B cell (primary cell): ENCODE results near the gene SPACA6. TPM values are rescaled to one million over a fixed set of nuclear protein-coding genes. Genes with fewer than 3 reads are reported as not detected.

ENCODE experiments used
- ATAC-seq: fragments of 200-7000 bp; cut with Tn5 transposase; one replicate; pipeline ENCODE4 v1.10.0; 2021; ENCODE audit warnings: low read depth, mild to moderate bottlenecking, moderate number of reproducible peaks, moderate library complexity
- CTCF ChIA-PET: fragments of 350-600 bp; sonication (Branson Sonifier 250); formaldehyde crosslinking; loops from one replicate; lab custom pipeline; 2021; ENCODE audit warnings: antibody characterized with exemption, inconsistent platforms; lab: Charles Lee
- POLR2A ChIA-PET: fragments of 350-600 bp; sonication (Branson Sonifier 250); formaldehyde crosslinking; loops from one replicate; lab custom pipeline; 2021; ENCODE audit warnings: antibody characterized with exemption; lab: Charles Lee
- DNase-seq: peaks from one replicate; pipeline ENCODE4 v3.0.0; 2013
- H2AFZ ChIP-seq: 2 replicates; pipeline ENCODE4 v1.6.1; 2012; ENCODE audit warnings: mild to moderate bottlenecking, low read depth, low read length; ENCODE audit not compliant: insufficient read depth, poor library complexity, severe bottlenecking
- H3K27ac ChIP-seq, 2 donors: 1 replicate in 1 of 2; 2 replicates in 1 of 2; pipeline ENCODE4 v1.5.1; 2012 to 2013; ENCODE audit warnings: low read length in 2 of 2, mild to moderate bottlenecking in 2 of 2, moderate library complexity in 1 of 2
- H3K27me3 ChIP-seq, 4 experiments: fragments of 200-600 bp in 1 of 4; sonication (generic) in 1 of 4; replicated peaks in 1 of 4; 1 replicate in 2 of 4; 2 replicates in 2 of 4; pipeline versions ENCODE4 v1.6.1 to v1.7.0; 2013 to 2016; ENCODE audit warnings: low read length in 3 of 4, mild to moderate bottlenecking in 2 of 4, mixed read lengths in 1 of 4, moderate library complexity in 1 of 4; ENCODE audit not compliant: insufficient read depth in 4 of 4, control insufficient read depth in 3 of 4; ENCODE audit errors: control extremely low read depth in 1 of 4
- H3K36me3 ChIP-seq, 2 experiments: replicated peaks in 1 of 2; 1 replicate in 1 of 2; 2 replicates in 1 of 2; pipeline versions ENCODE4 v1.6.1 to v1.7.1; 2013; ENCODE audit warnings: low read length in 1 of 2; ENCODE audit not compliant: insufficient read depth in 2 of 2, control insufficient read depth in 1 of 2; ENCODE audit errors: control extremely low read depth in 1 of 2, extremely low read depth in 1 of 2
- H3K4me1 ChIP-seq, 2 donors: fragments of 200-600 bp in 1 of 2; sonication (generic) in 1 of 2; 1 replicate in 1 of 2; 2 replicates in 1 of 2; pipeline versions ENCODE4 v1.5.1 to v1.6.1; 2013 to 2017; ENCODE audit warnings: low read length in 2 of 2; ENCODE audit not compliant: control insufficient read depth in 2 of 2, insufficient read depth in 2 of 2
- H3K4me2 ChIP-seq: replicated peaks from 2 replicates; pipeline ENCODE3; 2012; ENCODE audit warnings: mild to moderate bottlenecking, low read depth, low read length; ENCODE audit not compliant: poor library complexity, severe bottlenecking
- H3K4me3 ChIP-seq, 5 experiments: fragments of 200-600 bp in 1 of 5; sonication (generic) in 1 of 5; 1 replicate in 3 of 5; 2 replicates in 2 of 5; pipeline versions ENCODE4 v1.5.1 to v1.7.0; 2011 to 2016; ENCODE audit warnings: low read length in 4 of 5, mild to moderate bottlenecking in 4 of 5, low read depth in 2 of 5, control low read depth in 1 of 5, moderate library complexity in 1 of 5; ENCODE audit not compliant: insufficient read depth in 1 of 5; ENCODE audit errors: control extremely low read depth in 1 of 5, extremely low read depth in 1 of 5
- H3K79me2 ChIP-seq: fragments of 200-600 bp; sonication (generic); one replicate; pipeline ENCODE4 v1.6.0; 2016; ENCODE audit warnings: low read length; ENCODE audit not compliant: control insufficient read depth, insufficient read depth
- H3K9ac ChIP-seq: fragments of 200-600 bp; sonication (generic); 2 replicates; pipeline ENCODE4 v1.6.1; 2017; ENCODE audit warnings: mild to moderate bottlenecking, low read length, moderate library complexity
- H3K9me3 ChIP-seq, 3 donors: one replicate each; pipeline versions ENCODE4 v1.6.1 to v1.7.1; 2013; ENCODE audit warnings: low read length in 2 of 3; ENCODE audit not compliant: control insufficient read depth in 2 of 3, insufficient read depth in 1 of 3; ENCODE audit errors: control extremely low read depth in 1 of 3
- H4K20me1 ChIP-seq: 2 replicates; pipeline ENCODE4 v1.6.0; 2012; ENCODE audit warnings: mild to moderate bottlenecking, low read length; ENCODE audit not compliant: insufficient read depth, control insufficient read depth, poor library complexity, severe bottlenecking
- H3K27ac Mint-ChIP-seq: one replicate; pipeline ENCODE4 v1.8.0; 2021; ENCODE audit warnings: mixed read lengths
- H3K27me3 Mint-ChIP-seq: one replicate; pipeline ENCODE4 v1.8.0; 2021; ENCODE audit warnings: mixed read lengths
- H3K4me1 Mint-ChIP-seq: one replicate; pipeline ENCODE4 v1.8.0; 2021; ENCODE audit warnings: mixed read lengths
- H3K4me3 Mint-ChIP-seq: one replicate; pipeline ENCODE4 v1.8.0; 2021; ENCODE audit warnings: mixed read lengths
- H3K9me3 Mint-ChIP-seq: one replicate; pipeline ENCODE4 v1.8.0; 2022; ENCODE audit warnings: mixed read lengths; ENCODE audit not compliant: insufficient read depth
- CTCF ChIP-seq: fragments of 200-600 bp; IDR thresholded peaks from one replicate; pipeline ENCODE4 v1.8.0; 2022; ENCODE audit warnings: antibody characterized with exemption, mild to moderate bottlenecking
- EZH2 ChIP-seq: IDR thresholded peaks from 2 replicates; pipeline ENCODE4 v1.6.1; 2012; ENCODE audit warnings: borderline replicate concordance, low read depth, mild to moderate bottlenecking, moderate library complexity, low read length; ENCODE audit not compliant: insufficient read depth, poor library complexity, severe bottlenecking
- WGBS: methylation state at CpG from one replicate; pipeline ENCODE4 v1.1.5; 2013; ENCODE audit warnings: missing lambda C conversion rate; ENCODE audit not compliant: insufficient coverage; 5-methylcytosine and 5-hydroxymethylcytosine counted together
- intact Hi-C: fragments of 100-400 bp; cut with micrococcal nuclease; formaldehyde crosslinking; loops from one replicate; pipeline ENCODE4 v1.10.0; 2022
- polyA plus RNA-seq: library from polyadenylated mRNA; depleted of rRNA; stranded (reverse); fragments of >200 nt; gene quantifications from 2 replicates; pipeline ENCODE4 v1.2.3, GENCODE V29; 2012
- total RNA-seq, 2 donors: library from RNA; stranded (reverse); fragments of 120-200 nt in 1 of 2; gene quantifications; 1 replicate in 1 of 2; 2 replicates in 1 of 2; pipeline versions ENCODE4 v1.2.3 to v1.2.4, GENCODE V29; 2013 to 2022

Gene SPACA6
- total and polyA plus RNA-seq, 2 donors (not counting 1 experiment from before 2014, with no cell fraction given) = 3.3 to 4.0 TPM

GRCh38 chr19:51715850-51716249 lies 22.7 kb downstream of the SPACA6 start:
- H3K27ac Mint-ChIP-seq = no peak overlapping the region
- WGBS = 100% methylated on average over 1 of the region's 3 CpGs
- no peaks in the 10 kb centered on the region for H3K79me2 ChIP-seq

GRCh38 chr19:51716925-51717324 lies 23.8 kb downstream of the SPACA6 start:
- H3K79me2 ChIP-seq = no peaks in the 10 kb centered on the region
- no peak for ATAC-seq
- no peak overlapping the region for H3K9ac ChIP-seq
- H3K9me3 ChIP-seq = peaks cover 0 to 25% (median 0%) of the 10 kb centered on the region in 3 donors
- no peak overlapping the region for H3K4me3 ChIP-seq
- POLR2A ChIA-PET = no interaction called here
- H3K4me3 Mint-ChIP-seq = no peak overlapping the region
- peaks cover 0 to 25% (median 12%) of the 10 kb centered on the region in 4 experiments for H3K27me3 ChIP-seq
- DNase-seq = no peak
- intact Hi-C loops = no loop called here
- peaks cover 40% of the 10 kb centered on the region for H3K27me3 Mint-ChIP-seq
- 93% methylated on average over 10 of the region's 11 CpGs for WGBS
- no peak overlapping the region for H3K27ac ChIP-seq
- no peak overlapping the region for H3K27ac Mint-ChIP-seq
- peaks cover 5% of the 10 kb centered on the region for H3K9me3 Mint-ChIP-seq
- CTCF ChIA-PET = no interaction called here
- H3K4me1 ChIP-seq = peaks cover 4 to 13% of the 10 kb centered on the region in 2 donors
- H3K36me3 ChIP-seq = no peaks in the 10 kb centered on the region
- H2AFZ ChIP-seq = no peak overlapping the region
- peaks cover 12% of the 10 kb centered on the region for H3K4me1 Mint-ChIP-seq
- H4K20me1 ChIP-seq = no peaks in the 10 kb centered on the region
- no peak for TF ChIP-seq CTCF
- H3K4me2 ChIP-seq = no peak overlapping the region

More at GRCh38 chr19:51715850-51716249, 22.7 kb downstream of the SPACA6 start:
- H3K9ac ChIP-seq = no peak overlapping the region
- ChIA-PET CTCF (no interaction called here), POLR2A (no interaction called here)
- DNase-seq (no peak), ATAC-seq (no peak)
- H3K4me1 Mint-ChIP-seq = peaks cover 22% of the 10 kb centered on the region
- H3K27ac ChIP-seq = no peak overlapping the region
- intact Hi-C loops = no loop called here
- H4K20me1 ChIP-seq = no peaks in the 10 kb centered on the region
- peaks cover 5% of the 10 kb centered on the region for H3K9me3 Mint-ChIP-seq
- peaks cover 0 to 15% (median 9%) of the 10 kb centered on the region in 4 experiments for H3K27me3 ChIP-seq
- H3K9me3 ChIP-seq = peaks cover 0 to 22% (median 0%) of the 10 kb centered on the region in 3 donors
- H3K4me1 ChIP-seq = peaks cover 12 to 23% of the 10 kb centered on the region in 2 donors
- H3K27me3 Mint-ChIP-seq = peaks cover 36% of the 10 kb centered on the region
- no peaks in the 10 kb centered on the region for H3K36me3 ChIP-seq
- H3K4me3 ChIP-seq = no peak overlapping the region
- TF ChIP-seq EZH2 (no peak), CTCF (no peak)
- H2AFZ ChIP-seq = no peak overlapping the region
- H3K4me3 Mint-ChIP-seq = no peak overlapping the region
- no peak overlapping the region for H3K4me2 ChIP-seq
